Stimulated activated CD4-positive, alpha-beta T cell treated with anti-CD3 and anti-CD28 coated beads, Interleukin-1b, Interleukin-23, amount 100 ng/mL, for 4 hours (primary cell): ENCODE results near the gene KCNT1.

Source experiments
- DNase-seq, 2 donors: peaks; one replicate each; pipeline ENCODE4 v3.0.0-alpha.2; 2020; ENCODE audit warnings: low read depth in 2 of 2

The KCNT1 gene

GRCh38 chr9:135818718-135819475 lies 116.9 kb downstream of the KCNT1 start:
- no peak for DNase-seq

- no peak for DNase-seq
Observed at GRCh38 chr9:135819905-135820304, 117.9 kb downstream of the KCNT1 start.

- DNase-seq: no peak
Observed at GRCh38 chr9:135820661-135821060, 118.7 kb downstream of the KCNT1 start.

GRCh38 chr9:135821116-135821515 lies 119.1 kb downstream of the KCNT1 start:
- no peak for DNase-seq

GRCh38 chr9:135821733-135822373 lies 119.9 kb downstream of the KCNT1 start:
- no peak for DNase-seq

- DNase-seq: no peak
Observed at GRCh38 chr9:135822374-135822755, 120.4 kb downstream of the KCNT1 start.

- no peak for DNase-seq
Observed at GRCh38 chr9:135823036-135823435, 121.1 kb downstream of the KCNT1 start.

- no peak for DNase-seq
Observed at GRCh38 chr9:135825435-135826187, 123.6 kb downstream of the KCNT1 start.

GRCh38 chr9:135826188-135826545 lies 124.2 kb downstream of the KCNT1 start:
- DNase-seq: no peak

GRCh38 chr9:135827301-135827700 lies 125.3 kb downstream of the KCNT1 start:
- no peak for DNase-seq

- DNase-seq: no peak
Observed at GRCh38 chr9:135827866-135828580, 126.0 kb downstream of the KCNT1 start.

GRCh38 chr9:135828656-135829055 lies 126.7 kb downstream of the KCNT1 start:
- no peak for DNase-seq

- no peak for DNase-seq
Observed at GRCh38 chr9:135830496-135830895, 128.5 kb downstream of the KCNT1 start.

GRCh38 chr9:135833864-135834263 lies 131.9 kb downstream of the KCNT1 start:
- no peak for DNase-seq

GRCh38 chr9:135835131-135835530 lies 133.1 kb downstream of the KCNT1 start:
- no peak for DNase-seq

- no peak for DNase-seq
Observed at GRCh38 chr9:135839516-135839915, 137.5 kb downstream of the KCNT1 start.

GRCh38 chr9:135840107-135840506 lies 138.1 kb downstream of the KCNT1 start:
- no peak for DNase-seq

- no peak for DNase-seq
Observed at GRCh38 chr9:135840539-135840938, 138.6 kb downstream of the KCNT1 start.
